GM18907 (cell line): ENCODE measurements around the gene ZNF726.
"Not testable (repeated sequence)": the region's sequence is repeated elsewhere in the genome, so short reads cannot be mapped to it uniquely, and the experiment has no call there.

Source experiments
- ATAC-seq: cut with Tn5 transposase; IDR thresholded peaks from one replicate; pipeline ENCODE4 v1.9.1; 2021; ENCODE audit warnings: mild to moderate bottlenecking, moderate library complexity; ENCODE audit not compliant: unreplicated experiment

ZNF726 gene

DNA sequence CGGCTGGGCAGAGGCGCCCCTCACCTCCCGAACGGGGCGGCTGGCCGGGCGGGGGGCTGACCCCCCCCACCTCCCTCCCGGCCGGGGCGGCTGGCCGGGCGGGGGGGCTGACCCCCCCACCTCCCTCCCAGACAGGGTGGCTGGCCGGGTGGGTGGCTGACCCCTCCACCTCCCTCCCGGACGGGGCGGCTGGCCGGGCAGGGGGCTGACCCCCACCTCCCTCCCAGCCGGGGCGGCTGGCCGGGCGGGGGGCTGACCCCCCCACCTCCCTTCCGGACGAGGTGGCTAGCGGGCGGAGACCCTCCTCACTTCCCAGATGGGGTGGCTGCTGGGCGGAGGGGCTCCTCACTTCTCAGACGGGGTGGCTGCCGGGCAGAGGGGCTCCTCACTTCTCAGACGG lies 22.3 kb downstream of the ZNF726 start:
- not testable (repeated sequence) for ATAC-seq

DNA sequence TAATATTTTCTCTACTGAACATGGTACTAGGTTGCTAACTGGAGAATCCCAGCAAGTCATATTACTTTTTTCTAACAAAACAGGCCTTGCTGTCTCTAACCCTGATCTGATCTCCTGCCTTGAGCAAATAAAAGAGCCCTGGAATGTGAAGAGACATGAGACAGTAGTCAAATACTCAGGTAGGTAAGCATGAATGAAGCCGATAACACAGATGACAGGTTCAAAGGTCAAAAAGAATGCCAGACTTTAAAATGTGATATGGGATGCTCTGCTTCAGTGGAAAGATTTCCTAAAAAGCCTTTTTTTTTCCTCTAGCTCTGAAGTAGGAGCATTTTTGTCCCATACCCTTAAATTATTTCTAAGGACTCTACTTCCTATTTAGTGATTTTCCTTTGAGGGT lies 28.7 kb downstream of the ZNF726 start:
- ATAC-seq: no peak

DNA sequence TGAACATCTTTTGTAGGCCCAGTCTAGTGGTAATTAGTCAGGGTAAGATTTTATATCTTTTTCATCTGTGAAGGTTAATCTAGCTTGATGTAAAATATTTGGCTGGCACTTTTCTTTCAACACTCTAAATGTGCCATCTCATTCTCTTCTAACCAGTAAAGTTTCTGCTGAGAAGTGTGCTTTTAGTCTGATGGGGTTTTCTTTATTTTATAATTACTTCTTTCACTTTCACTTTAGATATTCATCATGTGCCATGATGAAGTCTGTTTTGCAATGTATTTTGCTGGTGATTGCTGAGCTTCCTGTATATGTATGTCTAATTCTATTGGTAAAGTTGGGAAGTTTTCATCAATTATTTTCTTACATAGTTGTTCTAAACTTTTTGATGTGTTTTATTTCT lies 31.9 kb downstream of the ZNF726 start:
- no peak for ATAC-seq

DNA sequence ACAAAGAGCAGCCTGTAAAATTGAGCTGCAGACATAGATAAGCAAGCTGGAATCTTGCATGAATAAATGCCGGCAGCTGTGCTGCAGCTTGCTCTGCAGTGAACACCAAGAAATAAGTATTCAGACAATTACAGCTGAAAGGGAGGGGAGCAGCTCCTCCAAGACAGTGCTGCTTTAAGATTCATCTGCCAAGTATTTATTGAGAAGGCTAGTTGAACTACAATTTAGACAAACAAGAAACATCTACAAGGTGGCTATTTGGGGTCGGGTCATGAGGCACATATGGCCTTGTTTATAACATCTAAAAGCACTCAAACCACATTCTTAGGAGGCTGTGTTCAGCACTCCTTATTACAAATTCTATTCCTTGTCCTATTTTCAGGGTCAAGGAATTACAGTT lies 34.9 kb downstream of the ZNF726 start:
- ATAC-seq: no peak

DNA sequence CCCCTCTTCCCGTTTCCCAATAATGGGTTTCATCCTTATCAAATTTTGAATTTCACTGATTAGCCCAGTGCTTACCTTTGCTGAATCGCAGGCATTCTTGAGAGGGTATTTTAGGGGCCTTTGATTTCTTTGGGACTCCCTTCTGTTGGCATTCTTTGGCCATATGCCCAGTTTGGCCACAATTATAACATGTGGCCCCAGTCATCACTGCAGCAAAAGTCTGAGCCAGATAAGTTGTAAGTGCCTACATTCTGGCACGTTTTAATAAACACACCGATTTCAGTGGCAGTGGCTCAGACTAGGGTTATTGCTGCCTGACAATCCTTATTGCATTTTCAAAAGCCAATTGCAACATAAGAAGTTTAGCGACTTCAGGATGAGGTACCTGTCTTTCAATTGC lies 41.4 kb downstream of the ZNF726 start:
- ATAC-seq: no peak

DNA sequence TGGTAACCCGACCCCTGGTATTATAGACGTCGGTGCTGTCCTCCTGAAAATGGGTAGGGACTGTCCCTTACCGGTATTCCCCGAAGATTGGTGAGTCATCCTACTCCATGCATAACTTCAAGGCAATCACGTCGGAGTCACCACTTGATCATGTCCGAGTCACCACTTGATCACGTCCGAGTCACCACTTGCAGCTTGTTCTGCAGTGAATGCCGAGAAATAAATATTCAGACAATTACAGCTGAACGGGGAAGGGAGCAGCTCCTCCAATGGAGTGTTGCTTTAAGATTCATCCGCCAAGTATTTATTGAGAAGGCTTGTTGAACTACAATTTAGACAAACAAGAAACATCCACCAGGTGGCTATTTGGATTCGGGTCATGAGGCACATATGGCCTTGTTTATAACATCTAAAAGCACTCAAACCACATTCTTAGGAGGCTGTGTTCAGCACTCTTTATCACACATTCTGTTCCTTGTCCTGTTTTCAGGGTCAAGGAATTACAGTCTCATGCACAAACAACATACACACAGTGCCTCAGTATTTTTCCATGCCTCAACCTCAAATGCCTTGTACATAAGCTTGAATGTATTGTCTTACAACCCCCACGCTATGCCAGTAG lies 43.1 kb downstream of the ZNF726 start:
- ATAC-seq: no peak

DNA sequence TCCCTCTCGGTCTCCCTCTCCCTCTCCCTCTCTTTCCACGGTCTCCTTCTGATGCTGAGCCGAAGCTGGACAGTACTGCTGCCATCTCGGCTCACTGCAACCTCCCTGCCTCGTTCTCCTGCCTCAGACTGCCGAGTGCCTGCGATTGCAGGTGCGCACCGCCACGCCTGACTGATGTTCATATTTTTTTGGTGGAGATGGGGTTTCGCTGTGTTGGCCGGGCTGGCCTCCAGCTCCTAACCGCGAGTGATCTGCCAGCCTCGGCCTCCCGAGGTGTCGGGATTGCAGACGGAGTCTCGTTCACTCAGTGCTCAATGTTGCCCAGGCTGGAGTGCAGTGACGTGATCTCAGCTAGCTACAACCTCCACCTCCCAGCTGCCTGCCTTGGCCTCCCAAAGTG lies 48.7 kb downstream of the ZNF726 start:
- not testable (repeated sequence) for ATAC-seq

DNA sequence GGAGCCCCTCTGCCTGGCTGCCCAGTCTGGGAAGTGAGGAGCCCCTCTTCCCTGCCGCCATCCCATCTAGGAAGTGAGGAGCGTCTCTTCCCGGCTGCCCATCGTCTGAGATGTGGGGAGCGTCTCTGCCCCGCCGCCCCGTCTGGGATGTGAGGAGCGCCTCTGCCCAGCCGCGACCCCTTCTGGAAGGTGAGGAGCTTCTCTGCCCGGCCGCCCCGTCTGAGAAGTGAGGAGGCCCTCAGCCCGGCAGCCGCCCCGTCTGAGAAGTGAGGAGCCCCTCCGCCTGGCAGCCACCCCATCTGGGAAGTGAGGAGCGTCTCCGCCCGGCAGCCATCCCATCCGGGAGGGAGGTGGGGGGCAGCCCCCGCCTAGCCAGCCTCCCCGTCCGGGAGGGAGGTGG lies 49.2 kb downstream of the ZNF726 start:
- not testable (repeated sequence) for ATAC-seq

DNA sequence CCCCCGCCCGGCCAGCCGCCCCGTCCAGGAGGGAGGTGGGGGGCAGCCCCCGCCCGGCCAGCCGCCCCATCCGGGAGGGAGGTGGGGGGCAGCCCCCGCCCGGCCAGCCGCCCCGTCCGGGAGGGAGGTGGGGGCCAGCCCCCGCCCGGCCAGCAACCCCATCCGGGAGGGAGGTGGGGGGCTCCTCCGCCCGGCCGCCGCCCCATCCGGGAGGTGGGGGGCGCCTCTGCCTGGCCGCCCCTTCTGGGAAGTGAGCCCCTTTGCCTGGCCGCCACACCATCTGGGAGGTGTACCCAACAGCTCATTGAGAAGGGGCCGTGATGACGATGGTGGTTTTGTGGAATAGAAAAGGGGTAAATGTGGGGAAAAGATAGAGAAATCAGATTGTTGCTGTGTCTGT lies 49.6 kb downstream of the ZNF726 start:
- not testable (repeated sequence) for ATAC-seq

DNA sequence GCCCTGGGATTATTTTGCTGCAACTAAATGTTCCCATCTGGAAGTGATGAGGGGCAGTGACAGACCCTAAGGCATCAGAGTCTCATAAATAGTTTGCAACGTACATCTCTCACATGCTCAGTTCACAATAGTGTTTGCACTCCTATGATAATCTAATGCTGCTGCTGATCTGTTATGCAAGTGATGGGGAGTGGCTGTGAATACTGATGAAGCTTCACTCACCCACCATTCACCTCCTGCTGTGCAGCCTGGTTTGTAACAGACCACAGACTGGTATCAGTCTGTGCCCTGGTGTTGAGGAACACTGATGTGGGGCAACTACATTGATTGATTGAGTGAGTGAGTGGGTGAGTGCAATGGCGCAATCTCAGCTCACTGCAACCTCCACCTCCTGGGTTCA lies 54.9 kb downstream of the ZNF726 start:
- ATAC-seq: no peak

DNA sequence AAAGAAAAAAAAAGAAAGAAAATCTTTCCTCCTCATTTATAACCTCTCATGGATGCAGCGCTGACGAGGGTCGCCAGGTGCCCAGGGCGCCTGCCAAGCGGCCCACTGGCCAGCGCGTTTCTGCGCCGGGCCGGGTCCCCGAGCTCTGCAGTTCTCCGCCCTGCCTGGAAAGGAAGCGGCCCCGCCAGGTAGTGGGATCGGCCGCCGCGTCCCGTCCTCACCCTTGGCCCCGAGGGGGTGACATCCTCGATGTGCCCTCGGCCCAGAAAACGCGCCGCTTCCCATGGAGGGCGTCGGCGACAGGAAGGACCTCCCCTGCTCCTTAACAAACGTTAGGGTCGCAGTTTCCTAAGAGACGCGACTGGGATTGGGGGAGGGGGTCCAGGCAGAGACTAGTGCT lies 56.9 kb downstream of the ZNF726 start:
- no peak for ATAC-seq

DNA sequence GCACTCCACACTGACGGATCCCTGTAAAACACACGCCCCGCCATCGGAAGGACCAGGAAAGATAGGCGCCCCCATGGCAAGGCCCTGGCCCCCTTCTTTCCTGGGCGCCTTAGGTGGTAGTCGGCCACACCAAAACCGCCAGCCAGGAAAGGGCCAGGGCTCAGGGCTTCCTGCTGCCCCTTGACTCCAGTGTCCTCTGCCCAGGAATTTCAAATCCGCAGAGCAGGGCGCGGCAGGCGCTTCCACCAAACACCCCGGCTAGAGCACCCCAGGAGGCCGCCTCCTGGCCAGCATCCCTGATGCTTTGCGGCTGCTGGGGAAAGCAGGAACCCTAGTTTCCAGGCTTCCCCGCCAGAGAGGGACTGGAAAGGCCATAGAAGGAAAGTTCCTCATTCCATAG lies 57.5 kb downstream of the ZNF726 start:
- ATAC-seq: no peak

DNA sequence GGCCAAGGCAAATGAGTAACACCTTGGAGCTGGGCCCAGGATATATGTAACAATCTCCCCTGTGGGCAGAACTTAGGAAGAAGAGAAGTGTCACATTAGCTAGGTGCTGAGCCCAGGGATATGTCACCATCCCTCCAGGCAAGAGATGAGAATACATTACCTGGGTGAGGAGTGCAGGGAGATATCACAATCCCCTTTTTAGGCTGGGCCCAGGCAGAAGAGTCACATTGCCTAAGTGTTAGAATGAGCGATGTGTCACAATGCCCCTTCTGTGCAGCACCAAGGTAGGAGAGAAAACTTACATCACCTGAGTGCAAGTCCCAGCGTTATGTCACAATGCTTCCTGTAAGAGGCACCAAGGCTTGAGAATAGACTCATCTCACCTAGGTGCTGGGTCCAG lies 60.3 kb downstream of the ZNF726 start:
- no peak for ATAC-seq

DNA sequence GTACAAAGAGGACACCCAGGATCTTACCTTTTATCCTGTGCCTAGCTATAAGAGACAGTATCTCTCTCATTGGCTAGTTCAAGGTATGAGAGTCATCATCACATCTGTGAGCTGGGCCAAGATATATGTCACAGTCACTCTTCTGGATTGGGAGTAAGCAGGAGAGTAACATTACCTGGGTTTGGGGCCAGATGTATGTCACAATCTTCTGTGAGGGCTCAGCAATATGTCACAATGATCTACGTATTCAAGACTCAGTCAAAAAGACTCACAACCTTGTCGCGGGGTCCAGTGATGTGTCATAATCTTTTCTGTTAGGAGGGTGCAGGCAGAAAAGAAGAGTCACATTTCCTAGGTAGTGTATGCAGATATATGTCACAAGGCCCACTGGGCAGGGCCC lies 61.9 kb downstream of the ZNF726 start:
- not testable (repeated sequence) for ATAC-seq

DNA sequence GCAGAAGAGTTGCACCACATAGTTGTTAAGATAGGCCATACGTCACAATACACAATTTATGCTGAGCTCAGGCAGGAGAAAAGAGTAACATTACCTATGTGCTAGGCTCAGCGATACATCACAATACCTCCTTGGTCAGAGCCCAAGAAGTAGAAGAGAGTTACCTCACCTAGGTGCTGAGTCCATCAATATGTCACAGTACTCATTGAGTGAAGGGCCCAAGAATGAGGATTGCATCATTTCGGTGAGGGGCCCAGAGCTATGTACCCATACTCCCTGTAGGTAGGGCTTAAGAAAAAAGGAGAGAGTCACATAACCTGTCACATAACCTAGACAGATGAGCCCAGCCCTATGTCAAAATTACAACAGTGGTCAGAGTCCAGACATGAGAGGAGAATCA lies 62.6 kb downstream of the ZNF726 start:
- not testable (repeated sequence) for ATAC-seq

DNA sequence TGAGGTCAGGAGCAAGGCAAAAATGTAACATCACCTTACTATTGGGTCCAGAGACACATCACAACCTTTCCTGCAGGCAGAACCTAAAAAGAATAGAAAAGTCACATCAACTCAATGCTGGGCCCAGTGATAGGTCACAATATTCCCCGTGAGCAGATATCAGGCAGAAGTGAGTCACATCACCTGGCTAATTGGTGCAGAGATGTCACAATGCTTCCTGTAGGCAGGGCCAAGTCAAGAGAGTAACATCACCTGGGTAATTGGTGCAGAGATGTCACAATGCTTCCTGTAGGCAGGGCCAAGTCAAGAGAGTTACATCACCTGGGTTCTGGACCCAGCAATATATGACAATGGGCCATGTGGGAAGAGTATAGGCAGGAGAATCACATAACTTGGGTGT lies 63.4 kb downstream of the ZNF726 start:
- no peak for ATAC-seq

DNA sequence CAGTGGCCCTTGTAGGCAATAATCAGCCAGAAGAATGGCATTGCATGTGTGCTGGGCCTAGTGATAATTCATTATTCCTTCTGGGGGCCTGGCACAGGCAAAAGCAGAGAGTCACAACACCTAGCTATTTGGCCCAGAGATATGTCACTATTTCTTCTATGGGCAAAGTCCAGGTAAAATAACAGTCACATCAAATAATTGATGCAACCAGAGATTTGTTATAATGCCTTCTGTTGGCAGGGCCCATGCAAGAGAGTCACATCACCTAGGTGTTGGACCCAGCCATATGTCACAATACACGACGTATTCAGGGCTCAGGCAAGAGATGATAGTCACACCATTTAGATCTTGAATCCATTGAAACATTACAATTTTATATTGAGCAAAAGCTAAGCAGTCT lies 66.1 kb downstream of the ZNF726 start:
- no peak for ATAC-seq

DNA sequence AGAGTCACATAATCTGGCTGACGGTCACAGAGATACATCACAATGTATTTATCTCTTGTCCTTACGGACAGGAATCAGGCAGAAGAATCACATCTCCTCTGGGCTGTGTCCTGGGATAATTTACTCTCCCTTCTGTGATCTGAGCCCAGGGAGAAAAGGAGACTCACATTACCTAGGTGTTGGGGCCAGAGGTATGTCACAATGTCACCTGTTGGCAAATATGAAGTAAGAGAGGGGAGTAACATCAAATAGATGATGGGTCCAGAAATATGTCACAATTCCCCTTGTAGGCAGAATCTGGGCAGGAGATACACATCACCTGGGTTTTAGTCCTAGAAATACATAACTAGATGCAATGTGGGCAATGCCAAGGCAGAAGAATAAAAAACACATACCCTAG lies 67.2 kb downstream of the ZNF726 start:
- ATAC-seq: no peak

DNA sequence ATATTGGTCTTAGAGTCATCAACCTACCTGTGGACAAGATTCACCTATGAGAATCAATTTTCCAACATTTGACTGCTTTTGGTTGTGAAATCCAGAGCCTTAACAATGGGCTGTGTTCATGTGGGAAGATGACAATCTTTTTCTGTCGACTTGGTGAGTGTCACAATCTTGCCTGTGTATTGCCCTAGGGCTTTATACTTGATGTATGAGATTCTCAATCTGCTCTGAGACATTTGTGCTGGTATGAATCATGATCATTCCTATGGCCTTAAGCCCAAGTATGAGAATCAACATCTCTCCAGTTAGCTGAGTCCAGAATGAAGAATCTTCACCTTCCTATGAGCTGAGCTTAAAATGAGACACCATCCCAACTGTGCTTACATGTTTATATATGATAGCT lies 68.7 kb downstream of the ZNF726 start:
- no peak for ATAC-seq
